Keratinocyte (primary cell): ENCODE data around the gene AP2A2. TPM values are rescaled to one million over a fixed set of nuclear protein-coding genes. Genes with fewer than 3 reads are reported as not detected.

Experiments used
- DNase-seq: peaks from one replicate; pipeline ENCODE4 v3.0.0-alpha.2; 2011; ENCODE audit warnings: low read depth, missing footprints, low spot score
- FAIRE-seq: peaks from 2 replicates; lab custom pipeline; 2011; peaks lifted over from hg19 to GRCh38; lab: Jason Lieb, UNC
- H2AFZ ChIP-seq: 2 replicates; pipeline ENCODE4 v1.6.0; 2012; ENCODE audit warnings: low read length, control low read depth, inconsistent platforms; ENCODE audit not compliant: control insufficient read depth
- H3K27ac ChIP-seq: 2 replicates; pipeline ENCODE4 v1.5.1; 2011; ENCODE audit warnings: low read length; ENCODE audit not compliant: control insufficient read depth, insufficient read depth
- H3K27me3 ChIP-seq: 3 replicates; pipeline ENCODE4 v1.6.0; 2011; ENCODE audit warnings: low read length; ENCODE audit not compliant: control insufficient read depth, insufficient read depth; ENCODE audit errors: extremely low read depth
- H3K36me3 ChIP-seq, 2 experiments: 2 replicates in 1 of 2; 3 replicates in 1 of 2; pipeline ENCODE4 v1.5.1; 2011; ENCODE audit warnings: low read length in 2 of 2, mild to moderate bottlenecking in 1 of 2; ENCODE audit not compliant: control insufficient read depth in 2 of 2, insufficient read depth in 2 of 2; ENCODE audit errors: extremely low read depth in 1 of 2
- H3K4me1 ChIP-seq: 3 replicates; pipeline ENCODE4 v1.5.1; 2011; ENCODE audit warnings: low read length; ENCODE audit not compliant: control insufficient read depth, insufficient read depth; ENCODE audit errors: extremely low read depth
- H3K4me2 ChIP-seq: 3 replicates; pipeline ENCODE4 v1.6.0; 2011; ENCODE audit warnings: low read depth, low read length; ENCODE audit not compliant: control insufficient read depth, insufficient read depth; ENCODE audit errors: extremely low read depth
- H3K4me3 ChIP-seq, 3 experiments: fragments of 200-600 bp in 1 of 3; sonication (generic) in 1 of 3; 2 replicates in 2 of 3; 3 replicates in 1 of 3; pipeline ENCODE4 v1.5.1; 2011 to 2016; ENCODE audit warnings: low read length in 3 of 3, mild to moderate bottlenecking in 3 of 3, control low read depth in 2 of 3, inconsistent platforms in 1 of 3, low read depth in 1 of 3, mixed read lengths in 1 of 3, mixed run types in 1 of 3, moderate library complexity in 1 of 3; ENCODE audit not compliant: control insufficient read depth in 2 of 3, insufficient read depth in 2 of 3; ENCODE audit errors: extremely low read depth in 1 of 3
- H3K79me2 ChIP-seq: 2 replicates; pipeline ENCODE4 v1.6.0; 2012; ENCODE audit warnings: low read length; ENCODE audit not compliant: control insufficient read depth, insufficient read depth
- H3K9ac ChIP-seq: 3 replicates; pipeline ENCODE4 v1.6.0; 2011; ENCODE audit warnings: low read length; ENCODE audit not compliant: control insufficient read depth, insufficient read depth; ENCODE audit errors: extremely low read depth
- H3K9me1 ChIP-seq: 3 replicates; pipeline ENCODE4 v1.6.0; 2011; ENCODE audit warnings: low read length; ENCODE audit not compliant: control insufficient read depth, insufficient read depth; ENCODE audit errors: extremely low read depth
- H3K9me3 ChIP-seq: 2 replicates; pipeline ENCODE4 v1.5.1; 2012; ENCODE audit warnings: low read depth, low read length; ENCODE audit not compliant: control insufficient read depth
- H4K20me1 ChIP-seq: 3 replicates; pipeline ENCODE4 v1.6.0; 2011; ENCODE audit warnings: low read length; ENCODE audit not compliant: control insufficient read depth, insufficient read depth; ENCODE audit errors: extremely low read depth
- EZH2 ChIP-seq: IDR thresholded peaks from one replicate; pipeline ENCODE4 v1.6.1; 2012; ENCODE audit warnings: inconsistent platforms, mild to moderate bottlenecking, low read length, moderate library complexity
- dilution Hi-C: fragments of 300-500 bp; cut with MboI; formaldehyde crosslinking; loops from one replicate; pipeline ENCODE4 v1.7.0; 2020; ENCODE audit warnings: low sequenced_read_pairs; ENCODE audit not compliant: extremely low pct_ligation_motif_present
- polyA plus RNA-seq, 5 experiments: library from polyadenylated mRNA; depleted of rRNA in 3 of 5; stranded (reverse) in 3 of 5; stranded (forward) in 1 of 5; unstranded in 1 of 5; fragments of >200 nt; gene quantifications; 1 replicate in 1 of 5; 2 replicates in 3 of 5; 3 replicates in 1 of 5; pipeline versions ENCODE4 v1.2.1 to v1.2.3, GENCODE V29; 2011 to 2012; ENCODE audit warnings: missing spikeins in 2 of 5, low read depth in 1 of 5, low replicate concordance in 1 of 5
- TF ChIP-seq, protein P1 (sequence below), 3 experiments: IDR thresholded peaks in 1 of 3; conservative IDR thresholded peaks in 1 of 3; optimal IDR thresholded peaks in 1 of 3; 2 replicates in 2 of 3; 3 replicates in 1 of 3; pipeline versions ENCODE3 to v1.5.1; 2011; ENCODE audit warnings: low read length in 3 of 3, mild to moderate bottlenecking in 3 of 3, moderate library complexity in 2 of 3, control low read depth in 1 of 3, inconsistent platforms in 1 of 3; ENCODE audit not compliant: insufficient read depth in 2 of 3; ENCODE audit errors: extremely low read depth in 1 of 3

AP2A2 gene
- polyA plus RNA-seq, 1 donor (not counting 4 experiments of a cell fraction or from before 2014, with no cell fraction given) = 47.8 TPM

DNA sequence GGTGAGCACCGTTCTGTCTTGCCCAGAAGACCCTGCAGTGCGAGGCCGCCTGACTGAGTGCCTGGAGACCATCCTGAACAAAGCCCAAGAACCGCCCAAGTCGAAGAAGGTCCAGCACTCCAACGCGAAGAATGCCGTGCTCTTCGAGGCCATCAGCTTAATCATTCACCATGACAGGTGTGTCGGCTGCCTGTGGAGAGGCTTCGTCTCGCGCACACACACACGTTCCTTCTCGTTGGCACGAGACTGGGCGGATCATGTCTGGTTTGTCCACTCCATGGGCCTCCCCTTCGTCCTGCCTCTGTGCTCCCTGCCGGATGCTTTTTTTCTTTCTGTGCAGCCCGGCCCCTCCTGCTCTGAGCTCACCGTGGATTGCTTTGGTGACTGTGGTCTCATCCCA, 59.7 kb downstream of the AP2A2 start:
- TF ChIP-seq EZH2 = no peak
- TF ChIP-seq, protein P1, sequence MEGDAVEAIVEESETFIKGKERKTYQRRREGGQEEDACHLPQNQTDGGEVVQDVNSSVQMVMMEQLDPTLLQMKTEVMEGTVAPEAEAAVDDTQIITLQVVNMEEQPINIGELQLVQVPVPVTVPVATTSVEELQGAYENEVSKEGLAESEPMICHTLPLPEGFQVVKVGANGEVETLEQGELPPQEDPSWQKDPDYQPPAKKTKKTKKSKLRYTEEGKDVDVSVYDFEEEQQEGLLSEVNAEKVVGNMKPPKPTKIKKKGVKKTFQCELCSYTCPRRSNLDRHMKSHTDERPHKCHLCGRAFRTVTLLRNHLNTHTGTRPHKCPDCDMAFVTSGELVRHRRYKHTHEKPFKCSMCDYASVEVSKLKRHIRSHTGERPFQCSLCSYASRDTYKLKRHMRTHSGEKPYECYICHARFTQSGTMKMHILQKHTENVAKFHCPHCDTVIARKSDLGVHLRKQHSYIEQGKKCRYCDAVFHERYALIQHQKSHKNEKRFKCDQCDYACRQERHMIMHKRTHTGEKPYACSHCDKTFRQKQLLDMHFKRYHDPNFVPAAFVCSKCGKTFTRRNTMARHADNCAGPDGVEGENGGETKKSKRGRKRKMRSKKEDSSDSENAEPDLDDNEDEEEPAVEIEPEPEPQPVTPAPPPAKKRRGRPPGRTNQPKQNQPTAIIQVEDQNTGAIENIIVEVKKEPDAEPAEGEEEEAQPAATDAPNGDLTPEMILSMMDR (optimal IDR thresholded peaks at IDR 0.05 in 1 of 3, IDR thresholded peaks at IDR 0.05 in 1 of 3, conservative IDR thresholded peaks at IDR 0.05 in 1 of 3; ENCODE audit: extremely low read depth in 1 of 3, insufficient read depth in 2 of 3, low read length in 3 of 3) = no peak
- no peak for FAIRE-seq

DNA sequence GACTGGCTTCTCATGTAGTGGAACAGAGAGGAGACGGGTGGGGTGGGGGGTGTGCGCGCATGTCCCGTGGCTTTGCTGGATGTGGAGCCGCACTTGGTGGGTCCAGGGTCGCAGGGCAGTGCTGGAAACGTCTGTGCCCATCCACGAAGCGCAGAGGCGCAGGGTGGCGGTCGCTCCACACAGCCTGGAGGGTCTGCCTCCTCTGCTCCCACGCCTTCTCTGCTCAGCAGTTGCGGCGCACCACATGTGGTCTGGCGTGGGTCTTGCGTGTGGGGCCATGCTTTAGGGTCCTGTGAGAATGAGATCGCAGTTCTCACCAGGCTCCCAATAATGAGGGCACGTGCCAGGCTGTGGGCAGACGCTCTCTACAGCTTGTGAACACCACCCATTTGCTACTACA, 60.2 kb downstream of the AP2A2 start:
- Histone ChIP-seq H3K9me3 (no peaks in the 10 kb centered on the region), H3K27ac (no peak overlapping the region), H4K20me1 (no peaks in the 10 kb centered on the region), H3K4me2 (no peak overlapping the region), H3K36me3 (peaks cover 17 to 31% of the 10 kb centered on the region in 2 experiments), H3K79me2 (peaks cover 2% of the 10 kb centered on the region), H3K9ac (no peak overlapping the region), H3K27me3 (no peaks in the 10 kb centered on the region), H2AFZ (no peak overlapping the region), H3K9me1 (no peaks in the 10 kb centered on the region), H3K4me3 (no peak overlapping the region), H3K4me1 (no peaks in the 10 kb centered on the region)
- dilution Hi-C loops = no loop called here
- DNase-seq (no peak), FAIRE-seq (no peak)
- TF ChIP-seq EZH2 = no peak
- TF ChIP-seq, protein P1 (optimal IDR thresholded peaks at IDR 0.05 in 1 of 3, IDR thresholded peaks at IDR 0.05 in 1 of 3, conservative IDR thresholded peaks at IDR 0.05 in 1 of 3; ENCODE audit: extremely low read depth in 1 of 3, insufficient read depth in 2 of 3, low read length in 3 of 3) = no peak

More for the DNA sequence above, 59.7 kb downstream of the AP2A2 start:
- Histone ChIP-seq H2AFZ (no peak overlapping the region), H3K79me2 (peaks cover 1% of the 10 kb centered on the region), H3K9me3 (no peaks in the 10 kb centered on the region), H3K27ac (no peak overlapping the region), H3K4me3 (no peak overlapping the region), H3K4me1 (no peaks in the 10 kb centered on the region), H3K36me3 (peaks cover 21 to 31% of the 10 kb centered on the region in 2 experiments), H3K4me2 (no peak overlapping the region), H3K27me3 (no peaks in the 10 kb centered on the region), H3K9me1 (no peaks in the 10 kb centered on the region), H4K20me1 (no peaks in the 10 kb centered on the region), H3K9ac (no peak overlapping the region)
- dilution Hi-C loops = no loop called here
- DNase-seq = no peak
